GM18951 (cell line): ENCODE data around the gene BSND.
"Not testable (repeated sequence)": the region's sequence is repeated elsewhere in the genome, so short reads cannot be mapped to it uniquely, and the experiment has no call there.

Source experiments
- POLR2A ChIP-seq: IDR thresholded peaks from 4 replicates; pipeline ENCODE4 v1.6.1; 2011; ENCODE audit warnings: mild to moderate bottlenecking; ENCODE audit not compliant: insufficient read length, insufficient read depth; ENCODE audit errors: extremely low read depth
- in situ Hi-C: fragments of 300-500 bp; cut with MboI; formaldehyde crosslinking; loops from one replicate; pipeline ENCODE4 v1.12.0; 2022; ENCODE audit warnings: low sequenced_read_pairs, mixed read lengths, inconsistent platforms; ENCODE audit not compliant: unreplicated experiment

Gene BSND

DNA sequence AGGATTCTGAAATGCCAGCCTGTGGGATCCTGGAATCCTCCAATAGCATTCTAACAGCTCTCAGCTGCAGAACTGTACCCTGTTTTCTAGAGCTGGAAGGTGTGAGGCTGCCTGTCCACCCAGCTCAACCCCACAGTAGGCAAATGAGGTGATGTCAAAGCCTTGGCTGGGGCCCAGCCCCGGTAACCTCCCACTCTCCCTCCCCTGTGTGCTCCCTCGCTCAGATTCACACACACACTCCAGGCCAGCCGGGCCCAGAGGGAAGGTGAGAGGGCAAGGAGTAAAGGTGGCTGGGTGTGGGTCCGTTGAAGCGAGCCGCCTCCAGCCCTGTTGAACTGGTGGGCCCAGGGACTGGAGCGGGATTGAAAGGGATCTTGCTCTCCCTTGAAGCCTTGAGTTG, at the start of gene BSND:
TSS of gene BSND (plus strand) at position 257 of the 400 bp plus-strand sequence. CDS start 254 bp downstream, outside the sequence.
- in situ Hi-C loops: loop anchor here (5.0 kb wide), 1 partner anchor 46 kb away; no protein-coding TSS in a partner anchor
- TF ChIP-seq POLR2A: no peak

DNA sequence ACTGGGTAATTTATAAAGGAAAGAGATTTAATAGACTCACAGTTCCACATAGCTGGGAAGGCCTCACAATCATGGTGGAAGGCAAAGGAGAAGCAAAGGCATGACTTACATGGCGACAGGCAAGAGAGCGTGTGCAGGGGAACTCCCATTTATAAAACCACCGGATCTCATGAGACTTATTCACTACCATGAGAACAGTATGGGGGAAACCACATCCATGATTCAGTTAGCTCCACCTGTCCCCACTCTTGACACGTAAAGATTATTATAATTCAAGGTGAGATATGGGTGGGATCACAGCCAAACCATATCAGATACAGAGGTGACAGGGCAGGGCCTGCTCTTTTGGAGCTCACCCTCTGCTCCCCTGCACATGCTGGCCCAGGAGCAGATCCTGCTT, 49.7 kb upstream of the BSND start:
- in situ Hi-C loops: no loop called here

GRCh38 chr1:54950006-54950368, 48.7 kb upstream of the BSND start:
- in situ Hi-C loops: loop anchor here (5.0 kb wide), 1 partner anchor 47 kb away; the partner anchor contains the start of gene BSND
- no peak for TF ChIP-seq POLR2A

More for the DNA sequence above, 49.7 kb upstream of the BSND start:
- no peak for TF ChIP-seq POLR2A

GRCh38 chr1:54950369-54951163, 48.2 kb upstream of the BSND start:
- in situ Hi-C loops: loop anchor here (5.0 kb wide), 1 partner anchor 47 kb away; the partner anchor contains the start of gene BSND
- no peak for TF ChIP-seq POLR2A

DNA sequence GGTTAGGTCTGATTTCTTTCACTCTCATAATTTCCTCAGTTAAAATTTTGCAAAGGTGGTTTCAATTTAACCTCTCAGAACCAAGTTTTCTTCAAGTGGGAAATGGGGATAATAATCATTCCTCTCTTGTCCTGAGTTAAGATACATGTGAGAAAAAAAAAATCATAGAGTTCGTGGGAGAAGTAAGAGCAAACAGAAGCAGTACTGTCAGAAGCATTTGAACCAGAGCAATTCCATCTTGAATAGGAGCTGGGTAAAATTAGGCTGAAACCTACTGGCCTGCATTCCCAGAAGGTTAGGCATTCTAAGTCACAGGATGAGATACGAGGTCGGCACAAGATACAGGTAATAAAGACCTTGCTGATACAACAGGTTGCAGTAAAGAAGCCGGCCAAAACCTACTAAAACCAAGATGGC, 46.9 kb upstream of the BSND start:
- in situ Hi-C loops: loop anchor here (5.0 kb wide), 1 partner anchor 45 kb away; the partner anchor contains the start of gene BSND
- TF ChIP-seq POLR2A: no peak

DNA sequence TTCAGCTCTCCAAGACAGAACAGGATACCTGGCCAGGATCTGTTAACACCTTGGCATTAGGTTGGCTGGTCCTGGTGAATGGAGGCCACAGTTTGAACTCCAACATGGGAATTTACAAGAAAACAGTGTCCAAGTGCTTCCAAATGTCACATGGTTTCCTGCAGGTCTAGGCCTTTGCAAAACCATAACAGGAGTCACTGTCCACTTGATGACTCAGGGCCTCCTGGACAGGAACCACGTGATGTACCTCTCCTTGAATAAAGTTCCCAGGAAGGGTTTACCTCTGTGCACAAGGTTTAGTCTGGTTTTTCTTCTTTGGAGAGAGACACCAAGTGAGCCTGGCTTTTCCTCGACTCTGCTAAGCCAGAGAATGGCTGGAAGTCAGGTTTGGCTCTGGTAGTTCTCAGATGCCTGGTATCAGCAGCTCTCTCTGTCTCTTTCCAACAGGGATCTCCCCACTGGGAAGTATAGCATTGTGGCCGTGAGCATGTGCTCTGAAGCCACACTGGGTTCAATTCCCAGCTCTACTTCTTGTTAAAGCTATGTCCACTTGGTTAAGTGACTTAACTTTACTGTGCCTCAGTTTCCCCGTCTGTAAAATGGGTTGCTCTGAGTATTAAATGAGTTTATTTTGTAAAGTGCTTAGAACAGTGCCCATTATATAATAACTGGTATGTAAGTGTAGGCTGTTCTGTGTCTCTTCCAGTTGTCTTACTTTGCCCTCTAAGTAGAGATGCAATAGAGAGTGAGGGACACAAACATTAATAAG, 45.6 kb upstream of the BSND start:
- in situ Hi-C loops: loop anchor here (5.0 kb wide), 1 partner anchor 44 kb away; the partner anchor contains the start of gene BSND

DNA sequence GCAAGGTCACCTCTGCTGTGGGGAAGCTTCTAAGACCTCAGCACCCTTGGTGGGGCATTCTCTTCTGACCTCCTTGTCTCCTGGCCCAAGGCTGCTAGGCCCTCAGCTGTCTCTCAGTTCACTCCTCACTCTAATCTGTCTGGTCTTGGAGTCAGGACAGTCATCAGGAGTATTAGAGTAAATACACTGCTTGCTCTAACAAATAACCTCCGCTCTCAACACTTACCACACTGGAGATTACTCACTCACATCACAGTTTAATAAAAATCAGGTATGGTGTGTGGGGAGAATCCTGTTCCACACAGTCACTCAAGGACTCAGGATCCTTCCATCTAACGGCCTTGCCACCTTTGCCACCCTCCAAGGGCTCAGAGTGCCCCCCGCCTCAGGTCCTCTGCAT, 44.9 kb upstream of the BSND start:
- in situ Hi-C loops: loop anchor here (5.0 kb wide), 1 partner anchor 43 kb away; the partner anchor contains the start of gene BSND
- no peak for TF ChIP-seq POLR2A

More for the DNA sequence above, 45.6 kb upstream of the BSND start:
- TF ChIP-seq POLR2A: no peak

GRCh38 chr1:54955359-54955758, 43.4 kb upstream of the BSND start:
- no peak for TF ChIP-seq POLR2A
- in situ Hi-C loops: no loop called here

DNA sequence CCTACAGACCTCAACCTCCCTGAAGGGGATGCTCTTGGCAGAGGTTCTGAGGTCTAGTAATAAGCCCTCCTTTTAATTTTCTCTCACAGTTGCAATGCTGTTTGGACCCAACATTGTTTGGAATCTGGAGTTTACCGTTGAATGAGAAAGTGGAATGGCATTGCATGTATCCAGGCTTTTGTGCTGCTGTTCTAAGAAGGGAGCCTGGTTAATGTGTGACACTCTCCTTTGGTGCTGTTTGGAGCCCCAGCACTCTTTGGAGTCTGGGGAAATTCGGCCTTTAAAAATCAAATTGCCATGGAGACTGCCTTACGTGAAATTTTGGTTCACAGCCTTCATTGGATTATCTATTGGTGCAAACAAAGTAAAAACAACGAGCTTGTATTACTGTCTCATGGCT, 42.0 kb upstream of the BSND start:
- no peak for TF ChIP-seq POLR2A
- in situ Hi-C loops: no loop called here

DNA sequence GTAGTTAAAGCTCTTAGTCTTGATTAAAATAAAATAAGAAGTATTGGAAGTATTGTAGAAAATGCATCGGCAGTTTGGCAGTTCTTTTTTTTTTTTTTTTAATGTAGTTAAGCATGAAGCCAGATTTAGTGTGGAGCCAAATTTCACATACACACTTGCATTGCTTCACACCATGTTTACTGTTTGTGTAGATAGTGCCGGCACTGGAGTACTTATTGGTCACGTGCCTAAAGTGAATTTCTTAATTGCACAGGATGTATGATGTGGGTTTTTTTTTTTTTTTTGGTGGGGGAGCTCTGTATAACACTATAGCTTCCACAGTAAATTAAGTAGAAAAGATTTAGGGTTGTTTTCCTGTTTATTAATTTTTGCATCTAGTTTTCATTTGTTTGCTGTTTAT, 39.5 kb upstream of the BSND start:
- no peak for TF ChIP-seq POLR2A

DNA sequence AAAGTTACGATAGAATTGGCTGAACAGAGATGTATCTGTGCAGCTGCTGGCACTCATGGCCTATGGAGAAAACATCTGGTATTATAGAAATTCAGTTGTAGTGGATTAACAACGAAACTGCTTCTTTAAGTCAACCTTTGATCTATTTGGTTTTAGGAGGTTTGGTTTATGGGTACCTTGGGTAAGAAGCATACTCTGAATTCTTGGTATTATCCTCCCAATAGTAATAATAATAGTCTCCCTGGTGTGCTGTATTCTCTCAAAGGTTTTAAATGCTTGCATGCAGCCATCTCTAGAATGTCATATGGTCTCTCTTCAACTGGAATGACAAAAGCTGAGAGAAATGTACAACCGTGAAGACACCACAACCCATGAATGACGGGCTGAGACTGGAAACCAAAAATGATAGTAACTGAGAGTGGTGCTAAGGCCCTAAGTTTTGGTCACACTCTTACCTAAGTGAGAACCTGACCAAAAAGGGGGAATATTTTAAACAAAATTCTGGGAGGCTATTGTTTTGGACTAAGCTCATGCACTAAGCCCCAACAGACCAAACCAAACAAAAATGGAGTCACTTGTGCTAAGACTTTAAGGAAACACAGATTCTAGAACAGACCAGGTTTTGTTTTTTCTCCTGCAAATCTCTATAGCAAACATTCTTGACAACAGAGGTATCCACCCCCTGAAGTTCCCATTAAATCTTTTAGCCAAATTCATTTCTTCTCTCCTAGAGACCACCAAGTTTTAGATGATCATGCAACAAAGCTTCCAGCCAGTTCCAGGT, 35.9 kb upstream of the BSND start:
- no peak for TF ChIP-seq POLR2A
- in situ Hi-C loops: no loop called here

More for the DNA sequence above, 39.5 kb upstream of the BSND start:
- in situ Hi-C loops: no loop called here

- in situ Hi-C loops: not testable (repeated sequence)
Measured at GRCh38 chr1:54963829-54964228, 34.9 kb upstream of the BSND start.
